ENCODE measurements around the gene DTX3.
"Not testable (repeated sequence)": the region's sequence is repeated elsewhere in the genome, so short reads cannot be mapped to it uniquely, and the experiment has no call there.

Gene DTX3

DNA sequence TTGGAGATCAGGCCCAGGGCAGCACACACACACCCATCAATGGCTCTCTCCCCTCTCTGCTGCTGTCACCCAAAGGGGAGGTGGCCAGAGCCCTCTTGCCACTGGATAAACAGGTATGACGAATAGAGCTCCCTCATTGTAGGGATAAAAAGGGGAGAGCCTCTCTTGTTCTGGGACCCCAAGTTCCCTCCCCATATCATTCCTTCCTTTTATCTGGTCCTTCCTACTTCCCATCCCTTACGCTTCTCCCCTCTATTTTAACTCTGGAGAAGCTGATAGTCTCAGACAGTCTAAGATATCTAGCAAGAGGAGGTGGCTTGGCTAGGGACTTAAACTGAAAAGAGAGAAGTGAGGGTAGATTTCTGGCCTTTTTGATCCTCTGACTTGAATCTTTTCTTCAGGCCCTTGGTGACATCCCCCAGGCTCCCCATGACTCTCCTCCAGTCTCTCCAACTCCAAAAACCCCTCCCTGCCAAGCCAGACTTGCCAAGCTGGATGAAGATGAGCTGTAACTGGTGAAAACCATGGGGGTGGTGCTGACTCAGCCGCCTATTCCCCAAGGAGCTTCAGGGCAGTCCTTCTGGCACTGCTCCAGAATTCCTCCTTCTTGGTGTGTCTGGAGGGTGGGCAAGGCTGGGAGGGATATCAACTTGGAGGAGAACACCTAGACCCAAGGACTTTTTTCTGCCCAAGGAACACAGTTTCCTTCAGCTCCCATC is 11.9 kb downstream of the DTX3 start:
- no peaks in the 10 kb centered on the region for H3F3A ChIP-seq (ENCODE audit: control insufficient read depth, insufficient read depth)
- peaks cover 88% of the 10 kb centered on the region for H3K27me3 ChIP-seq (ENCODE audit: control insufficient read depth, low read length)
- H3K9me3 ChIP-seq (ENCODE audit: control insufficient read depth, insufficient read depth, low read length) = no peaks in the 10 kb centered on the region
- H3K4me1 ChIP-seq (ENCODE audit: control insufficient read depth, low read length) = peaks cover 28% of the 10 kb centered on the region
- H3K4me3 ChIP-seq (ENCODE audit: low read length) = no peak overlapping the region
- H3K4me2 ChIP-seq (ENCODE audit: low read length) = no peak overlapping the region
- no peaks in the 10 kb centered on the region for H3K36me3 ChIP-seq (ENCODE audit: control insufficient read depth, low read length)
- H3K79me2 ChIP-seq (ENCODE audit: control insufficient read depth, low read length) = no peaks in the 10 kb centered on the region
- TF ChIP-seq, protein P1, sequence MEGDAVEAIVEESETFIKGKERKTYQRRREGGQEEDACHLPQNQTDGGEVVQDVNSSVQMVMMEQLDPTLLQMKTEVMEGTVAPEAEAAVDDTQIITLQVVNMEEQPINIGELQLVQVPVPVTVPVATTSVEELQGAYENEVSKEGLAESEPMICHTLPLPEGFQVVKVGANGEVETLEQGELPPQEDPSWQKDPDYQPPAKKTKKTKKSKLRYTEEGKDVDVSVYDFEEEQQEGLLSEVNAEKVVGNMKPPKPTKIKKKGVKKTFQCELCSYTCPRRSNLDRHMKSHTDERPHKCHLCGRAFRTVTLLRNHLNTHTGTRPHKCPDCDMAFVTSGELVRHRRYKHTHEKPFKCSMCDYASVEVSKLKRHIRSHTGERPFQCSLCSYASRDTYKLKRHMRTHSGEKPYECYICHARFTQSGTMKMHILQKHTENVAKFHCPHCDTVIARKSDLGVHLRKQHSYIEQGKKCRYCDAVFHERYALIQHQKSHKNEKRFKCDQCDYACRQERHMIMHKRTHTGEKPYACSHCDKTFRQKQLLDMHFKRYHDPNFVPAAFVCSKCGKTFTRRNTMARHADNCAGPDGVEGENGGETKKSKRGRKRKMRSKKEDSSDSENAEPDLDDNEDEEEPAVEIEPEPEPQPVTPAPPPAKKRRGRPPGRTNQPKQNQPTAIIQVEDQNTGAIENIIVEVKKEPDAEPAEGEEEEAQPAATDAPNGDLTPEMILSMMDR (IDR thresholded peaks at IDR 0.05; ENCODE audit: low read depth, low read length, poor library complexity, severe bottlenecking) = no peak
- TF ChIP-seq EZH2phosphoT487 (IDR thresholded peaks at IDR 0.05; ENCODE audit: borderline replicate concordance, low read length) = no peak
- peaks cover 3% of the 10 kb centered on the region; the same call in 1 of the 2 replicates for H4K20me1 ChIP-seq (ENCODE audit: control insufficient read depth, insufficient read depth, low read depth, low read length)
- no peaks in the 10 kb centered on the region for H3K9me2 ChIP-seq (replicated peaks; ENCODE audit: control insufficient read depth, low read length)
- no peak overlapping the region for H3K27ac ChIP-seq (ENCODE audit: low read depth, low read length)

DNA sequence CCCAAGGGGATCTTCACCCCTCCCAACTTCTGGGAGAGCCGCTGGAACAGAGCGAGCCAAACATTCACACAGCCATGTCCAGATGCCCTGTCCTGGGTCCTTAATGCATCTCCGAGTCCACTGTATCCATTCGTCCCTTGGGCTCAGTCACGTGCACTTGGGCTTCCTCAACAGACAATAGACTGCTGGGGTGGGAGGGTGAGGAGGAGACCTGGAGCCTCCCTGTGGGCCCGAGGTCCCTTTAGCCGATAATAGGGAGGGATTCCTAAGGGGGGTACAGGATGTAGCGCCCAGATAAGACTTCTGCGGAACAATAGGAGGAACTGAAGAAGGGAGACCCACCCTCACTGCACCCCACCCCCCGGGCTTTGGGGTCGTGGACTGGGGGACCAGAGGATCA is 13.3 kb downstream of the DTX3 start:
- Histone ChIP-seq H3K27me3 (ENCODE audit: control insufficient read depth, low read length) (peaks cover 88% of the 10 kb centered on the region), H3K9me3 (ENCODE audit: control insufficient read depth, insufficient read depth, low read length) (no peaks in the 10 kb centered on the region), H3K4me3 (ENCODE audit: low read length) (no peak overlapping the region), H3K36me3 (ENCODE audit: control insufficient read depth, low read length) (no peaks in the 10 kb centered on the region), H3K27ac (ENCODE audit: low read depth, low read length) (no peak overlapping the region), H3K4me1 (ENCODE audit: control insufficient read depth, low read length) (peaks cover 26% of the 10 kb centered on the region), H3K79me2 (ENCODE audit: control insufficient read depth, low read length) (no peaks in the 10 kb centered on the region), H3K4me2 (ENCODE audit: low read length) (no peak overlapping the region), H3K9me2 (replicated peaks; ENCODE audit: control insufficient read depth, low read length) (no peaks in the 10 kb centered on the region), H3F3A (ENCODE audit: control insufficient read depth, insufficient read depth) (no peaks in the 10 kb centered on the region), H4K20me1 (ENCODE audit: control insufficient read depth, insufficient read depth, low read depth, low read length) (peaks cover 3% of the 10 kb centered on the region; the same call in 1 of the 2 replicates)
- TF ChIP-seq, protein P1 (IDR thresholded peaks at IDR 0.05; ENCODE audit: low read depth, low read length, poor library complexity, severe bottlenecking) = no peak
- TF ChIP-seq EZH2phosphoT487 (IDR thresholded peaks at IDR 0.05; ENCODE audit: borderline replicate concordance, low read length) = no peak

DNA sequence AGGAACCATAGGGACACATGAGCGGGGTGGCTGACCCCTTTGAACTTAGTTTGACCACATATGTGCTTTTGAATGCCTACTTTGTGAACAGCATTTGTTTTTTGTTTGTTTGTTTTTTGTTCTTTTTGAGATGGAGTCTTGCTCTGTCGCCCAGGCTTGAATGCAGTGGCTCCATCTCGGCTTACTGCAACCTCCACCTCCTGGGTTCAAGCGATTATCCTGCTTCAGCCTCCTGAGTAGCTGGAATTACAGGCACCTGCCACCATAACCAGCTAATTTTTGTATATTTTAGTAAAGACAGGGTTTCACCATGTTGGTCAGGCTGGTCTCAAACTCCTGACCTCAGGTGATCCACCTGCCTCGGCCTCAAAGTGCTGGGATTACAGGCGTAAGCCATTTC is 13.8 kb downstream of the DTX3 start:
- not testable (repeated sequence) for H3F3A ChIP-seq (ENCODE audit: control insufficient read depth, insufficient read depth); H3K9me3 ChIP-seq (ENCODE audit: control insufficient read depth, insufficient read depth, low read length); H3K4me3 ChIP-seq (ENCODE audit: low read length); H3K79me2 ChIP-seq (ENCODE audit: control insufficient read depth, low read length); H3K27ac ChIP-seq (ENCODE audit: low read depth, low read length); H3K4me2 ChIP-seq (ENCODE audit: low read length); H3K36me3 ChIP-seq (ENCODE audit: control insufficient read depth, low read length); H3K9me2 ChIP-seq (replicated peaks; ENCODE audit: control insufficient read depth, low read length); H4K20me1 ChIP-seq (ENCODE audit: control insufficient read depth, insufficient read depth, low read depth, low read length)
- Histone ChIP-seq H3K4me1 (ENCODE audit: control insufficient read depth, low read length) (peaks cover 21% of the 10 kb centered on the region), H3K27me3 (ENCODE audit: control insufficient read depth, low read length) (peaks cover 87% of the 10 kb centered on the region)

DNA sequence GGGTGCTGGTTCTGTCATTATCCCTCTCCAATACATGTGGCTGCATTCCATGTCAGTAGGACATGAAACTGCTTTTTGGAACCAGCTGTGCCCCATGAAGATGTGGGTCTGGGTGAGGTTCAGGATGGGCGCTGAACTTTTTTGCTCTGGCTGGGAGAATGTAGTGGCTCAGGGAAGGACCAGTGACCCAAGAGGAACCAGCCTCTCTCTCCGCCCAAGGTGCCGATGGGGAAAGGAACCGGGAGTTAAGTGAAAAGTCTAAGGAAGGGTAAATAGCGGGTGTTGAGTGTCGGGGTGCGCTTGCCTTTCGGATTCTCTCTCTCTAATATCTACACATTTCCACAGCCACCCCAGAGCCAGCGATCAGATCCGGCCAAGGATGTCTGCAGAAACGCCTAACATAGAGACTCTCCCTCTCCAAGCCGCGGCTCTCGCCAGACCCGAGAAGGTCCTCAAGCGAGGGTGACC is 14.4 kb downstream of the DTX3 start:
- peaks cover 15% of the 10 kb centered on the region for H3K4me1 ChIP-seq (ENCODE audit: control insufficient read depth, low read length)
- peaks cover 3% of the 10 kb centered on the region; the same call in 1 of the 2 replicates for H4K20me1 ChIP-seq (ENCODE audit: control insufficient read depth, insufficient read depth, low read depth, low read length)
- TF ChIP-seq, protein P1 (IDR thresholded peaks at IDR 0.05; ENCODE audit: low read depth, low read length, poor library complexity, severe bottlenecking) = no peak
- no peak for TF ChIP-seq EZH2phosphoT487 (IDR thresholded peaks at IDR 0.05; ENCODE audit: borderline replicate concordance, low read length)
- H3K9me3 ChIP-seq (ENCODE audit: control insufficient read depth, insufficient read depth, low read length) = no peaks in the 10 kb centered on the region
- H3K4me2 ChIP-seq (ENCODE audit: low read length) = no peak overlapping the region
- H3K9me2 ChIP-seq (replicated peaks; ENCODE audit: control insufficient read depth, low read length) = no peaks in the 10 kb centered on the region
- no peak overlapping the region for H3K4me3 ChIP-seq (ENCODE audit: low read length)
- H3K27me3 ChIP-seq (ENCODE audit: control insufficient read depth, low read length) = peaks cover 87% of the 10 kb centered on the region
- no peak overlapping the region for H3K27ac ChIP-seq (ENCODE audit: low read depth, low read length)
- no peaks in the 10 kb centered on the region for H3K36me3 ChIP-seq (ENCODE audit: control insufficient read depth, low read length)
- no peaks in the 10 kb centered on the region for H3F3A ChIP-seq (ENCODE audit: control insufficient read depth, insufficient read depth)
- no peaks in the 10 kb centered on the region for H3K79me2 ChIP-seq (ENCODE audit: control insufficient read depth, low read length)
